ENCODE results near the gene AKT2. TPM values are rescaled to one million over a fixed set of nuclear protein-coding genes. Genes with fewer than 3 reads are reported as not detected.

The AKT2 gene
- polyA plus RNA-seq, 3 donors = 11.4 to 122 (median 16.3) TPM

- peaks cover 20 to 33% of the 10 kb centered on the region in 2 donors for H3K36me3 Mint-ChIP-seq
- Histone ChIP-seq H3K79me2 (ENCODE audit: insufficient read depth, low read length) (no peaks in the 10 kb centered on the region), H3K9me3 (replicated peaks in 1 of 2; ENCODE audit: control insufficient read depth in 1 of 2, insufficient read depth in 1 of 2, low read length in 2 of 2) (peaks cover 0 to 5% of the 10 kb centered on the region in 2 donors), H2AFZ (ENCODE audit: insufficient read depth, low read depth, low read length, poor library complexity, severe bottlenecking) (no peak overlapping the region), H3K27me3 (ENCODE audit: control insufficient read depth in 2 of 2, insufficient read depth in 2 of 2, low read length in 2 of 2) (peaks cover 19 to 22% of the 10 kb centered on the region in 2 donors), H3K4me2 (replicated peaks; ENCODE audit: extremely low read depth, low read length, poor library complexity, severe bottlenecking) (no peak overlapping the region), H4K20me1 (ENCODE audit: insufficient read depth, low read length) (no peaks in the 10 kb centered on the region), H3K27ac (ENCODE audit: low read depth in 1 of 2, low read length in 2 of 2) (no peak overlapping the region), H3K4me3 (replicated peaks in 1 of 3; ENCODE audit: low read depth in 2 of 3, low read length in 3 of 3) (no peak overlapping the region), H3K9ac (ENCODE audit: insufficient read depth, low read length, poor library complexity, severe bottlenecking) (no peak overlapping the region), H3K4me1 (ENCODE audit: control insufficient read depth in 1 of 2, insufficient read depth in 2 of 2, low read length in 2 of 2) (no peaks in the 10 kb centered on the region), H3K36me3 (replicated peaks in 1 of 2; ENCODE audit: control insufficient read depth in 1 of 2, insufficient read depth in 2 of 2, low read length in 2 of 2) (peaks cover 0 to 26% of the 10 kb centered on the region in 2 donors)
- H3K27ac Mint-ChIP-seq = no peak overlapping the region
- WGBS (ENCODE audit: insufficient coverage) = 95% methylated on average over 48 of the region's 53 CpGs
- no peaks in the 10 kb centered on the region for H3K4me1 Mint-ChIP-seq
- no peak for TF ChIP-seq CTCF (IDR thresholded peaks at IDR 0.05)
- intact Hi-C loops (cut with micrococcal nuclease) = no loop called here
- DNase-seq = no peak
- peaks cover 24 to 30% (median 27%) of the 10 kb centered on the region in 3 donors for H3K27me3 Mint-ChIP-seq (ENCODE audit: low read depth in 3 of 3)
- H3K4me3 Mint-ChIP-seq = no peak overlapping the region
- peaks cover 0 to 8% (median 4%) of the 10 kb centered on the region in 7 donors for H3K9me3 Mint-ChIP-seq
Measured at GRCh38 chr19:40213251-40213829, 71.8 kb downstream of the AKT2 start.

GRCh38 chr19:40210889-40211288, 74.3 kb downstream of the AKT2 start:
- H3K27ac ChIP-seq (ENCODE audit: low read depth in 1 of 2, low read length in 2 of 2) = no peak overlapping the region
- H3K27ac Mint-ChIP-seq = no peak overlapping the region
- no peak overlapping the region for H3K4me3 ChIP-seq (replicated peaks in 1 of 3; ENCODE audit: low read depth in 2 of 3, low read length in 3 of 3)
- H3K9me3 ChIP-seq (replicated peaks in 1 of 2; ENCODE audit: control insufficient read depth in 1 of 2, insufficient read depth in 1 of 2, low read length in 2 of 2) = no peaks in the 10 kb centered on the region
- H4K20me1 ChIP-seq (ENCODE audit: insufficient read depth, low read length) = no peaks in the 10 kb centered on the region
- H3K79me2 ChIP-seq (ENCODE audit: insufficient read depth, low read length) = no peaks in the 10 kb centered on the region
- H3K9me3 Mint-ChIP-seq = peaks cover 0 to 5% (median 0%) of the 10 kb centered on the region in 7 donors
- H3K27me3 Mint-ChIP-seq (ENCODE audit: low read depth in 3 of 3) = peaks cover 3 to 7% (median 5%) of the 10 kb centered on the region in 3 donors
- H3K4me1 ChIP-seq (ENCODE audit: control insufficient read depth in 1 of 2, insufficient read depth in 2 of 2, low read length in 2 of 2) = no peaks in the 10 kb centered on the region
- H3K27me3 ChIP-seq (ENCODE audit: control insufficient read depth in 2 of 2, insufficient read depth in 2 of 2, low read length in 2 of 2) = peaks cover 0 to 1% of the 10 kb centered on the region in 2 donors
- no peak overlapping the region for H3K4me3 Mint-ChIP-seq
- DNase-seq = no peak
- intact Hi-C loops (cut with micrococcal nuclease) = no loop called here
- H3K36me3 ChIP-seq (replicated peaks in 1 of 2; ENCODE audit: control insufficient read depth in 1 of 2, insufficient read depth in 2 of 2, low read length in 2 of 2) = peaks cover 2 to 26% of the 10 kb centered on the region in 2 donors
- TF ChIP-seq CTCF (IDR thresholded peaks at IDR 0.05) = no peak
- no peak overlapping the region for H3K4me2 ChIP-seq (replicated peaks; ENCODE audit: extremely low read depth, low read length, poor library complexity, severe bottlenecking)
- WGBS (ENCODE audit: insufficient coverage) = 100% methylated on average over 2 of the region's 5 CpGs
- peaks cover 27 to 40% of the 10 kb centered on the region in 2 donors for H3K36me3 Mint-ChIP-seq
- no peak overlapping the region for H2AFZ ChIP-seq (ENCODE audit: insufficient read depth, low read depth, low read length, poor library complexity, severe bottlenecking)
- H3K9ac ChIP-seq (ENCODE audit: insufficient read depth, low read length, poor library complexity, severe bottlenecking) = no peak overlapping the region
- no peaks in the 10 kb centered on the region for H3K4me1 Mint-ChIP-seq
